Measurements from ENCODE around the gene SMLR1. TPM values are rescaled to one million over a fixed set of nuclear protein-coding genes. Genes with fewer than 3 reads are reported as not detected.

SMLR1 gene
- total RNA-seq, 1 experiment from 2014 or later: not detected

GRCh38 chr6:130810307-130811030 is 16.7 kb upstream of the SMLR1 start:
- DNase-seq (ENCODE audit: low spot score): no peak
- CTCF ChIA-PET: no interaction called here
- Histone ChIP-seq H3K9me3 (ENCODE audit: low read depth, low read length, poor library complexity, severe bottlenecking) (no peaks in the 10 kb centered on the region), H3K4me3 (ENCODE audit: low read depth, low read length, poor library complexity, severe bottlenecking) (no peak overlapping the region), H3K4me1 (ENCODE audit: insufficient read depth, low read length, poor library complexity, severe bottlenecking) (no peaks in the 10 kb centered on the region), H3K27ac (ENCODE audit: low read depth, low read length, poor library complexity, severe bottlenecking) (no peak overlapping the region), H3K36me3 (ENCODE audit: insufficient read depth, low read length, poor library complexity, severe bottlenecking) (no peaks in the 10 kb centered on the region), H3K27me3 (replicated peaks; ENCODE audit: insufficient read depth, low read depth, low read length, poor library complexity) (no peaks in the 10 kb centered on the region)
- no TSS peak for BruUV-seq (replicated peaks)
- POLR2A ChIA-PET (ENCODE audit: low non-redundant PET): no interaction called here
- intact Hi-C loops (cut with micrococcal nuclease; ENCODE audit: unreplicated experiment): no loop called here
- TF ChIP-seq CTCF (conservative IDR thresholded peaks at IDR 0.05; ENCODE audit: low read depth, low read length) (no peak), EZH2 (IDR thresholded peaks at IDR 0.05; ENCODE audit: borderline replicate concordance, low read depth, low read length, poor library complexity, severe bottlenecking) (no peak)

GRCh38 chr6:130811932-130812331 is 15.3 kb upstream of the SMLR1 start:
- DNase-seq (ENCODE audit: low spot score): no peak
- ChIA-PET CTCF (interaction anchor here (0.6 kb wide), 1 partner anchor 364 kb away, joined by 6 read pairs; no protein-coding TSS in a partner anchor), POLR2A (ENCODE audit: low non-redundant PET) (interaction anchor here (0.6 kb wide), 1 partner anchor 489 kb away, joined by 3 read pairs; no protein-coding TSS in a partner anchor)
- intact Hi-C loops (cut with micrococcal nuclease; ENCODE audit: unreplicated experiment): no loop called here
- TF ChIP-seq EZH2 (IDR thresholded peaks at IDR 0.05; ENCODE audit: borderline replicate concordance, low read depth, low read length, poor library complexity, severe bottlenecking): no peak
- no peak for TF ChIP-seq CTCF (conservative IDR thresholded peaks at IDR 0.05; ENCODE audit: low read depth, low read length)
- no peak overlapping the region for H3K27ac ChIP-seq (ENCODE audit: low read depth, low read length, poor library complexity, severe bottlenecking)
- H3K4me1 ChIP-seq (ENCODE audit: insufficient read depth, low read length, poor library complexity, severe bottlenecking): no peaks in the 10 kb centered on the region
- no peaks in the 10 kb centered on the region for H3K27me3 ChIP-seq (replicated peaks; ENCODE audit: insufficient read depth, low read depth, low read length, poor library complexity)
- no peaks in the 10 kb centered on the region for H3K9me3 ChIP-seq (ENCODE audit: low read depth, low read length, poor library complexity, severe bottlenecking)
- H3K36me3 ChIP-seq (ENCODE audit: insufficient read depth, low read length, poor library complexity, severe bottlenecking): no peaks in the 10 kb centered on the region
- BruUV-seq (replicated peaks): no TSS peak
- no peak overlapping the region for H3K4me3 ChIP-seq (ENCODE audit: low read depth, low read length, poor library complexity, severe bottlenecking)

- DNase-seq (ENCODE audit: low spot score): no peak
- intact Hi-C loops (cut with micrococcal nuclease; ENCODE audit: unreplicated experiment): no loop called here
- Histone ChIP-seq H3K27me3 (replicated peaks; ENCODE audit: insufficient read depth, low read depth, low read length, poor library complexity) (no peaks in the 10 kb centered on the region), H3K4me1 (ENCODE audit: insufficient read depth, low read length, poor library complexity, severe bottlenecking) (no peaks in the 10 kb centered on the region), H3K4me3 (ENCODE audit: low read depth, low read length, poor library complexity, severe bottlenecking) (no peak overlapping the region), H3K9me3 (ENCODE audit: low read depth, low read length, poor library complexity, severe bottlenecking) (no peaks in the 10 kb centered on the region), H3K27ac (ENCODE audit: low read depth, low read length, poor library complexity, severe bottlenecking) (no peak overlapping the region), H3K36me3 (ENCODE audit: insufficient read depth, low read length, poor library complexity, severe bottlenecking) (no peaks in the 10 kb centered on the region)
- CTCF ChIA-PET: no interaction called here
- POLR2A ChIA-PET (ENCODE audit: low non-redundant PET): no interaction called here
- BruUV-seq (replicated peaks): no TSS peak
- TF ChIP-seq CTCF (conservative IDR thresholded peaks at IDR 0.05; ENCODE audit: low read depth, low read length) (no peak), EZH2 (IDR thresholded peaks at IDR 0.05; ENCODE audit: borderline replicate concordance, low read depth, low read length, poor library complexity, severe bottlenecking) (no peak)
These were observed 12.7 kb upstream of the SMLR1 start for GRCh38 chr6:130814506-130814905.
